Breast epithelium (tissue), 3 donors: ENCODE data around the gene ADPRHL1.

Experiments used
- POLR2A ChIP-seq: fragments of 450-650 bp; IDR thresholded peaks from one replicate; pipeline ENCODE4 v1.6.1; 2016; ENCODE audit warnings: antibody characterized with exemption, mild to moderate bottlenecking, moderate library complexity
- POLR2AphosphoS5 ChIP-seq, 3 donors: sonication (generic); formaldehyde crosslinking; IDR thresholded peaks; one replicate each; pipeline ENCODE4 v1.6.1; 2017; ENCODE audit warnings: antibody characterized with exemption in 3 of 3
- TF ChIP-seq, protein P1 (sequence below), 3 donors: fragments of 450-650 bp; IDR thresholded peaks; one replicate each; pipeline ENCODE4 v1.5.1; 2016 to 2017; ENCODE audit warnings: antibody characterized with exemption in 3 of 3, mild to moderate bottlenecking in 3 of 3, moderate library complexity in 3 of 3

DNA sequence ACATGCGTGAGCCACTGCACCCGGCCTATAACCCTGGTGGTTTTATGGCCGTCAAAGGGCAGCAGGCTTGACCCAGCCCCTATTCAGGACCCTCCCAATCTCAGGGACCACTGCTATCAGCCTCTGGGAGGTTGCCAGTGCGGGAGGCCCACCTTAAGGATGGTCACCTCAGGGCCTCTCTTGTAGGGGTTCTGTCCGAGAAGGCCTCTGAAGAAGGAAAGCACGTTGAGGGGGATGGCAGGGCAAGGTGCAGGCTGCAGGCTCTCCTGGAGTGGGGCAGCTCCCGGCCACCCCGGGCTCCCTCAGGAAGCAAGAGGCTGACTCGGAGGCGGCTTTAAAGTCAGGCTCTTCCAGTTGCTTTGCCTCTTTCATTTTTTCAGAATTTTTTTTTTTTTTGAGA lies 83.4 kb downstream of the ADPRHL1 start:
- TF ChIP-seq, protein P1, sequence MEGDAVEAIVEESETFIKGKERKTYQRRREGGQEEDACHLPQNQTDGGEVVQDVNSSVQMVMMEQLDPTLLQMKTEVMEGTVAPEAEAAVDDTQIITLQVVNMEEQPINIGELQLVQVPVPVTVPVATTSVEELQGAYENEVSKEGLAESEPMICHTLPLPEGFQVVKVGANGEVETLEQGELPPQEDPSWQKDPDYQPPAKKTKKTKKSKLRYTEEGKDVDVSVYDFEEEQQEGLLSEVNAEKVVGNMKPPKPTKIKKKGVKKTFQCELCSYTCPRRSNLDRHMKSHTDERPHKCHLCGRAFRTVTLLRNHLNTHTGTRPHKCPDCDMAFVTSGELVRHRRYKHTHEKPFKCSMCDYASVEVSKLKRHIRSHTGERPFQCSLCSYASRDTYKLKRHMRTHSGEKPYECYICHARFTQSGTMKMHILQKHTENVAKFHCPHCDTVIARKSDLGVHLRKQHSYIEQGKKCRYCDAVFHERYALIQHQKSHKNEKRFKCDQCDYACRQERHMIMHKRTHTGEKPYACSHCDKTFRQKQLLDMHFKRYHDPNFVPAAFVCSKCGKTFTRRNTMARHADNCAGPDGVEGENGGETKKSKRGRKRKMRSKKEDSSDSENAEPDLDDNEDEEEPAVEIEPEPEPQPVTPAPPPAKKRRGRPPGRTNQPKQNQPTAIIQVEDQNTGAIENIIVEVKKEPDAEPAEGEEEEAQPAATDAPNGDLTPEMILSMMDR (IDR thresholded peaks at IDR 0.05) = no peak
- no peak for TF ChIP-seq POLR2A
- no peak for TF ChIP-seq POLR2AphosphoS5 (IDR thresholded peaks at IDR 0.05)
